GM18907 (cell line): ENCODE measurements around the gene ISCA2.
"Not testable (repeated sequence)": the region's sequence is repeated elsewhere in the genome, so short reads cannot be mapped to it uniquely, and the experiment has no call there.

ENCODE experiments used
- ATAC-seq: cut with Tn5 transposase; IDR thresholded peaks from one replicate; pipeline ENCODE4 v1.9.1; 2021; ENCODE audit warnings: mild to moderate bottlenecking, moderate library complexity; ENCODE audit not compliant: unreplicated experiment

ISCA2 gene, protein sequence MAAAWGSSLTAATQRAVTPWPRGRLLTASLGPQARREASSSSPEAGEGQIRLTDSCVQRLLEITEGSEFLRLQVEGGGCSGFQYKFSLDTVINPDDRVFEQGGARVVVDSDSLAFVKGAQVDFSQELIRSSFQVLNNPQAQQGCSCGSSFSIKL

DNA sequence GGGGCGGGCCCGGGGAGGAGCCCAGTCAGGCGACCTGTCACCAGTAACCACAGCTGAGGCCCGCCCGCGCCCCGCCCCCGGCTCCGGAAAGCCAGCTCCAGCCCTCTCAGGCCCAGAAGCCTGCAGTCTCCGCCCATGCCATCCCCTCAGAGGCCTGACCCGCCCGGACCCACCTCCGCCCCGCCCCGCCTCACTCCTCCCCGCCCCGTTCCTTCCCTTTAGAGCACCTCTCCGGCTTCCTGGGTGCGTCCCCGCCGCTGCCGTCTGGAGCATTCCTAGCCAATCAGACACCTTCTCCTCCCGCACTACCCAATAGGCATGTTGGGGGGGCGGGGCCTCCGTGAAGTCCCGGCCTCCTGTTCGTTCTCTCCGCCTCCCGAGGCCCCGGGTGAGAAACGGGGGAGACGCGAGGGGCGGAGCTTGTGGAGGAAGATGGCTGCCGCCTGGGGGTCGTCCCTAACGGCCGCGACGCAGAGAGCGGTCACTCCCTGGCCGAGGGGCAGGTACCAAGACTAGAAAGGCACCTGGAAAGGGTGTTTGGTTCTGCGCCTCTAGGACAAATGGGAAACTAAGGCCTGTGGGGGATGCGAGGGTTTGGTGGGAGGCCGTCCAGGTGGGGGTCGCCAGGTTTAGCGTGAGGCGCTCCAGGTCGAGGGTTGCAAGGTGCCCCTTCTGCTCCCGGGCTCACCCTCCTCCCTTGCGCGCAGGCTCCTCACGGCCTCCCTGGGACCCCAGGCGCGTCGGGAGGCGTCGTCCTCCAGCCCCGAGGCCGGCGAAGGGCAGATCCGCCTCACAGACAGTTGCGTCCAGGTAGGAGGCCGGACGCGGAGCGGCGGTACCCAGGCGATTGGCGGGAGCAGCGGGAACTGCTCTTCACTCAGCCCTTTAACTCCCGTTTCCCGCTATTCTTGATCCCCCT is at the start of gene ISCA2:
TSS of gene ISCA2 (plus strand) at position 423 of the 919 bp plus-strand sequence. CDS start at position 433, 10 bp downstream.
- peak; percentile 86 for ATAC-seq

DNA sequence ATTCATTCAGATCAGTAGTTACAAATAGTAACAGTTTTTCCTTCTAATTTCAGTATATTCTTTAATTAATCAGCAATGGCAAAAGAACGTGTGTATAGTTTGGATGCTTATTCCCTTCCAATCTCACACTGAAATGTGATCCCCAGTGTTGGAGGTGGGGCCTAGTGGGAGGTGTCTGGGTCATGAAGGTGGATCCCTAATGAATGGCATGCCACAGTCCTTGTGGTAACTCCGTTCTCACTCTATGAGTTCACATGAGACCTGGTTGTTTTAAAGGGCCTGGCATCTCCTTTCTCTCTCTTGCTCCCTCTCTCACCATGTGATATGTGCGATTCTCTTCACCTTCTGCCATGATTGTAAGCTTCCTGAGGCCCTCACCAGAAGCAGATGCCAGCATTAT is 48.7 kb upstream of the ISCA2 start:
- no peak for ATAC-seq

DNA sequence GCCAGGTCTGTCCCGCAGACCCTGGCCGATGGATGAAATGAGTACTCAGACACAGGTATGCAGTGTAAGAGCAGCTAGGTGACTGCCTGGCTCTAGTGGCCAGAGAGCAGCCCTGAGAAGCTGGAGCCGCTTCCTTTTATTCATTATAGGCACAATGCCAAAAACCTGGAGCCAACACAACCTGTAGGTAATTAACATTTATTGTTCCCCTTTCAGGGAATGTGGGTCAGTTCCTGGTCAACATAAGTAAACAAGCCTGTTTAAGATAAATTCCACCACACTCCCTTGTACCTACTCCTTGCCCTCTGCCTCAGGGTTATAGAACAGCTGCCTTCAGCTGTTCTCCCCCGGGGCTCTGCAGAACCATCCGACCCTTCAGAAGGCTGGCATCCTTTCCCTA is 39.2 kb upstream of the ISCA2 start:
- ATAC-seq, result not testable (repeated sequence)

DNA sequence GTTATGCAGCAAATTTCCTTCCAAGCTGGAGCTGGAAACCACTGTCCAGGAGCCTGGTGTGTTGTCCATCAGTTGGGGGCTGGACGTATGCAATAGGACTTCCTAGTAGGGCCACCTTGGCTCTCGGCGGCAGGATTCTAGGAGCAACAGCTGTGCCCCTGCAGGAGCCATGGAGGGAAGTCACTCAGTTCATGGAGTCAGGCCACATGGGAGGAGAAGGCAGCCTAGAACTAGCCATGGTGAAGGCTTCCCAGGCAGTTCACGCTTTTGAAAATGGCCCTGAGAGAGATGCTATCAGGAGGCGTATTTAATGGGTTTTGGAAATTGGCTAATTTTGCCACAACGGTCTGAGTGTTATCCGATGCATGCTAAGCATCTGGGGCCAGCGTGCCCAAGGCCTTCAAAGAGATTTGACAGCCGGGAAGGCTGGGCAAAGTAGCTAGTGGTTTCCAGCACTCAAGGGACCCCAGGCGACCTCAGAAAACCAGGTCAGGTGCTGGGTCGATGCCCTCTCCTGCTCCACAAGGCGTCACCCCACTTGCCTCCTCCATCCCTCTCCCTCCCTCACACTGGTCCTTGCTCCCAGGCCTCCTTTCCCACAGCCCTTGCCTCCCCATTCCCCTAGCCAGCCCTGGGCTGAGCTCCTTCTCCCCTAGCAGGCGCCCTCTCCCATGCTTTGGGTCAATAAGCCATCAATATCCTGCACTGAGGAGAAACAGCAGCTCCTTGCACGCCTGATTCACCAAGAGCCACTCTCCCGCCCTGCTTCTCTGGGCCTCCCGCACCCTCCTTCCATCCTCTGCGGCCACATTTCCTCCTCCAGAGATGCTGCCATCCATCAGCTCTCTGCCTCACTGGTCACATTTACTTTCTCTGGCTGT is 36.6 kb upstream of the ISCA2 start:
- no peak for ATAC-seq

DNA sequence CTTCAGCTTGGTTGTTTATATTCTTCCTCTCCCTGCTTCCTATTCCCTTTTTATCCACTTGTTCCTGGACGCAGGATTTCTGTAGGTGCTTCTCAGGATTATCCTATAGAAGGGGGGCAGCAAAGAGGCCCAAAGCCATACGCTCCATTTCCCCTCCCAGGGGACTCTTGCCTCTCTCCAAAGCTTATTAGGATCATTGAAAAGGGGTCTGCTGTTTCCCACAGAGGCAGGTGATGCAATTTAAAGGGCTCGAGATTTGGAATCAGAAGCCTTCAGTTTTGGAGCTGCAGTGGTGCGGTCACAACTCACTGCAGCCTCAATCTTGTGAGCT is 36.0 kb upstream of the ISCA2 start:
- no peak for ATAC-seq

DNA sequence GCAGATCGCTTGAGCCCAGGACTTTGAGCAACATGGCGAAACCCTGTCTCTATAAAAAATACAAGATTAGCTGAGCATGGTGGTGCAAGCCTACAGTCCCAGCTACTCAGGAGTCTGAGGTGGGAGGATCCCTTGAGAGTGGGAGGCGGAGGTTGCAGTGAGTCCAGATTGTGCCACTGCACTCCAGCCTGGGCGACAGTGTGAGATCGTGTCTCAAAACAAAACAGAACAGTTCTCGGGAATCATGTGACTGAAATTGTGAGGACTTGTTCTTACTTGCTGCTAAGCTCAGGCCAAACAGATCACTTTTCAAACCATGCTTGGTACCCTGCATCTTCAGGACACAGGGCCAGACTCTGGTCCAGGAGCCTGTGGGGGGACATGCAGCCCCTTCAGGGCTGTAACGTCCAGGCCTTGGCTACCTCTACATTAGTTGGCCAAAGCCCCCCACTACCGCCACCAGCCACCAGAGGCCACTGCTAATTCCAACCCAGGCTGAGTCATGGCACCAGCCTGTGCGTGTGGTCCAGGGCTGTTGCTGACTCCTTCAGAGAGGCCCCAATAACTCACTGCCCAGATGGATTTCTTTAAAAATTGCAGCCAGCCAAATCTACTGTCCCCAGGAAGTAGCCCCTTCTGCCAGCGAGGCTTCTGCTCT is 34.1 kb upstream of the ISCA2 start:
- no peak for ATAC-seq

DNA sequence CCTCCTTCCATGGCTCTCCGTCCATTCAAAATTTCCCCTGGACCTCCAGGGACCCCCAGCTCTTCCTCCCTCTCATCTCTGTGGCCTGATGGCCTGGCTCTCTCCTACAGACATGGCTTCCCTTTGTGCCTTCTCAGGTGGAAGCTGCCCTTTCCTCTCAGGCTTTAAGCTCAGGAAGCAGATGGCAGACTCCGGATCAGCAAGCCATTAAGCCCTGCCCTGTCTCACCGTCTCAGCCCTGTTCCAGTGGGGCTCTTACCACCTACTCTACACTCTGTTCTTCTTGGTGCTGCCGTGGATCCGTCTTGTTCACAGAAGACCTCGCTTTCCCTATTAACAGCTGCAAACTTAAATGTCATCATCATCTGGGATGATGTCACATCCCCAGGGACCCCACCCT is 33.6 kb upstream of the ISCA2 start:
- no peak for ATAC-seq

DNA sequence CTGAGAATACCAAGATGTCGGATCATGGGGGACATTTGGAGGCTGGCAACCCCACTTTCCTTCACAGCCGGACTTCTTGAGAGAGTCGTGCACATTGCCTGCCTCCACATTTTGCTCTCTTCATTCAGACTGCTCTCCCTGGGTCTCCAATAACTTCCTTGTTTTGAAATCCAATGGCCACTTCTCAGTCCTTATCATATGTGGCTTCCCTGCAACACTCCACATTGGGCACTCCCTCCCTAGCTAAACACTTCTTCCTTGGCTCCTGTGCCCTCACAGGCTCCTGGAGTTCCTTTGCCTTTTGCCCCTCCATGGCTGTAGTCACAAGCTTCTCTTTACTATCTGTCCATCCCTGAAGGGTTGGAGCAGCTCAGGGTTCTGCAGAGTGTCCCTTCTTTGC is 30.6 kb upstream of the ISCA2 start:
- ATAC-seq, result no peak

DNA sequence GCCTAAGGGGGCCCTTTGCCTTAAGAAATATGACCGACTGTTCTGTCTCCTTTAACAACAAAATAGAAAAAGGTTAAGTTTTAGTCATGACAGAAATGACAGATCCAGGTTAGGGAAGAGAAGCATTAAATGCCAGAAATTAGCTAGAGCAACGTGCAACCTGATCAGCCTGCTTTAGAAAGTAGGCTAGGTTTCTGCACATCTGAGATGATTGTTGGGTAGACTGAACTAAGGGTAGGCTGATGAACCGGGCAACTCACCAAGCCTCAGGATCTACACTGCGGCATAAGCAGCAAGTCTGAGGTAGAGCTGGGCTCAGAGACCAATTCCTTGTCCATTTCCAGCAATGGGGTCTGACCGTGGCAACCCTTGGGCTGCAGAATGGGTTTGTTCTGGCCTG is 29.9 kb upstream of the ISCA2 start:
- no peak for ATAC-seq

DNA sequence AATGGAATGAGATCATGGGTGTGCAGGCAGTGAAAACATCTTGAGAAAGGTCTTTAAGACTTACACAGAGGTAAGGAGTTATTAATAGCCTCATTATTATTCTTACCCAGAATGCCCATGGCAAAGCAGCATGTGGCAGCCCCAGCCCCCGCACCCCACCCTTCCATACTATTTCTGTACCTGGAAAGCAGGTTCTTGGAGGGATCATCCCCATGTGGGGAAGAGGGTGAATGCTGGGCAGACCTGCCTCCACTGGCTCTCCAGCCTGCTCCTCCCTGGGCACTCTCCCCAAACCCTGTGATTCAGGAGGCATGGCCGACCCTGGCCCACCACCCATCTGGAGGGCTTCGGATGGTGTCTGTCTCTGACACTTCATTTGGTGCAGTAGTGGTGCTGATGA is 28.8 kb upstream of the ISCA2 start:
- no peak for ATAC-seq

DNA sequence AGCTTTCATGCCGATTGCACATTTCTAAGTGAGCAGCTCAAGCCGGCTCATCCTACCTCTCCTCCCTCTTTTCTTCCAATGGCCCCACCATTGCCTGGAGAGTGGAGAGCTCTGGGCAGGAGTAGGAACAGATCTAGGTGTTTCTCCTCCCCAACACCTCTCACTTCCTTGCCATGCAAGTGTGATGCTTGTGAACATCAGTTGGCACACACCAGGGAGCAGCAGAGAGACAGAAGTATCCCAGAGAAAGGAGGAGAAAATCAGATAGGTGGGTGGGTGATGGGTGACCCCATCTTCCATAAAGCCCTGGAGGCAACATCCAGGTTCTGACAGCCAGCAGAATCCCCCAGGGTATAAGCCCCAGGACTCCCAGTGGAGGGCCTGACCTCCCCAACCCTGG is 28.2 kb upstream of the ISCA2 start:
- no peak for ATAC-seq

DNA sequence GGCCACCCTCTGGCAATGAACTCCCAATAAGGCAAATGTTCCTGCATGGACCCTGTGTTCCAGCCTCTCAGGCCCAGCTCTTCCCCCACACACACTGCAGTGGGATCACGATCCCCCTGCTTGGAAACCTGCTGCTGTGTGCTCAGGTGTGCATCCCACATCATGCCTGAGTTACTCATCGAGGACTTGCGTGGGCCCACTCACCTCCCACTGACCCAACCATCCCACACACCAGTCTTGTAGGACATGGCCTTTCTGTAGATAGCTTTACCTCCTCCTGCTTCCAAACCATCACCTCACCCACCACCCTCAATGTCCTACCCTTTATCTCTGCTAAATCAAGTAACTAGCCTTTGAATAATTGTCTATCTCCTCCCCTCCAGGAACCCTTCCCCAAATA is 25.1 kb upstream of the ISCA2 start:
- no peak for ATAC-seq

DNA sequence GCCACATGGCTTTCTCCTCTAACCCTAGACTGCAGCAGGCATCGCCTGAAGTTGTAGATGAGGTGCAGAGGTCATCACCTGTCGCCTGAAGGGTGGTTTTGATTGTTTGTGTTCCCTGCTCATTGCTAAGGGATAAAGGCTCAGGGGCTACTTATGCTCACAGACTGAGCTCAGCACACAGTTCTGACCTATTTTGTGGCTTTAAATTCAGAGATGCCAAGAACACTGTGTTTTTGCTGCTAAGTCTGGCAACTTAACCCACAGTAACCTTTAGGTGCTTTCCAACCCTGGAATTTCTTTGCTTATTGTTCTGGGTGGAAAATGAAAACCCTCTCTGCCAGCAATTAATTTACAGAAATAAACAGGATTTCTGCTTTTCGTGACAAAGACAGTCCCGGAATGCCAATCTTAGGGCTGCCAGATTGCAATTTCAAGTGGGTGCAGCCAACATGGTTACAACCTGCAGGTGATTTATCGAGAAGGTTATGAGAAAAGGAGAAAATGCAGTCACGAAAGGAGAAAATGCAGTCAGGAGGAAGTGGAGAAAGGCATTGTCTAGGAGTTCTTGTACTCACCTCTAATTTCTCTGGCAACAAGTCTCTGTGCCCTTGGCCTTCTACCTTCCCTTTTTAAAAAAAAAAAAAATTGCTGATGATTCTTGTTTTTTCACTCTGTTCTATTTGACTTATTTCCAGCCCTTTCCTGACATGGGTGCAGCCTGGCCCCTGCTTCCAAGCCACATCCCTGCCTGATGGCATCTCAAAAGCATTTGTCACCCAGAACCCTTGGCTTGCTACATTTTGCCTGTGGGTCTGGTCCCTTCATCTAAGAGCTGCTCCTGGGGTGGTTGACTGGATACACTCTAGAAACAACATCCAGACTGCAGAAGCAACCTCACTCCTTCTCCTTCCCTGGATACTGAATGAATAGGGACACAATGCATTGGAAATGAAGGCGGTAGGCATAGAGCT is 23.7 kb upstream of the ISCA2 start:
- ATAC-seq, result no peak

DNA sequence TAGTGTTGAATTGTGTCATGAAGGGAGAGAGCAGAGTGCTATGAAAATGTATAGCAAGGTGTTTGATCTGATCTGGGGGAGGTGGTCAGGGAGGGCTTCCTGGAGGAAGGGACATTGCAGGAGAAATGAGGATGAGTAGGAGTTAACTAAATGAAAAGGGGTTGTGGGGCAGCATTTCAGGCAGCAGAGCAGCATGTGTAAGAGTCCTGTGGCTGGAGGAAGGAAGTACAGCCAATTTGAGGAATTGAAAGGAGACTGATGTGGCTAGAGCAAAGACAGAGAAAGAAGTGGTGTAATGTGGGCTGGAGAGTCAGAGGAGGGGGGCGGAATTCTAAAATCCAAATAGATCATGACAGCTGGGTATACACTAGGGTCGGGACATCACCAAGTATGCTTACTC is 21.0 kb upstream of the ISCA2 start:
- ATAC-seq, result no peak

DNA sequence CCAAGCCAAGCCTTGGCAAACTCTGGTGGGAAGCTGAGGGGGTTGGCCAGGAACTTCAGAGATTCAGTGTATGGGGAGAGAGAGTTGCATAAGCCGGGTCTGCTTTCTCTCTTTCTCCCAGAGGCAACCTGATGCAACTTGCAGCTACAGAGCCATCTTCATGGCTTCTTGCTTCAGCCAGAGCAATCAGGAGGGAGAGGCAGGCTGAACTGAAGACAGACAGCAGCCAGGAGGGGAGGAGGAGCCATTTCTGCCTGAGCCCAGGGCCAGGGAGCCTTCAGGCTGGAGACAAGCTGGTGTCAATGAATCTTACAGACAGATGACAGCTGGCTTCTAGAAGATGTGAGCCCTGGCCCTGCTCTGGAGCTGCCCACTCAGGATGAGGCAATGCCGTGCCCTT is 19.2 kb upstream of the ISCA2 start:
- no peak for ATAC-seq

DNA sequence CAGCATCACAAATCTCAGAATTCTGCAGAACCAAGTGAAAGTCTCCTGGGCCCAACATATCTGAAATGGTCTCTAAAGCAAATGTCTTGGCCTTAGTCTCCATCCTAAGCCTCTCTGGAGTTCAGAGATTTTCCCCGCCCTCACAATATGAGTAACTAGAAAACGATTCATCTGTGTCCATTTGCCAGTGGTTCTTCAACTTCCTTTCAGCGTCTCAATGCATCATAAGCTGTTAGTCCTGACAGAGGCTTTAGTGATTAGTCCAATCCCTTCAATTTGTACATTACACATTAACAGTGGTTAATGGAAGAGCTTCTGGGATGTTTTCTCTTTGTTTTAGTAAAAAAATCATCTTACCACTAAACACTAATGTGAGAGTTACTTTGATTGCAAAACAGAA is 17.9 kb upstream of the ISCA2 start:
- no peak for ATAC-seq

DNA sequence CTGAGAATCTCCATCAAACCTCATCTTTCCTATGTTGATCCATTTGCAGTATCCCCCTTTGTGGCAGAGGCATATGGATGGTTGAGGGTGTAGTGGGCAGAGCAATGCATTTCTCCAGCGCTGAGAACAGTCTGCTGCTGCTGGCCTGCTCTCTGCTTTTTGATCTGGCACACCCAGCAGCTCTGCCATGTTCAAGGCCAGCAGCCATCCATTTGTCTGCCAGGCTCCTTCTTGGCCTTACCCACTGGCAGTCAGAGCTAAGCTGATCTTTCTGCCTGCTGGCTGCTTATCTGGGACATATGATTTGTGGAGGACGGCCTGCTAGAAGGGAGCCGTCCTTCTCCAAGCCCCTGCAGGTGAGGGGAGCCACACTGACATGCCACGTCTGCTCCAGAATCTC is 17.5 kb upstream of the ISCA2 start:
- ATAC-seq, result no peak

DNA sequence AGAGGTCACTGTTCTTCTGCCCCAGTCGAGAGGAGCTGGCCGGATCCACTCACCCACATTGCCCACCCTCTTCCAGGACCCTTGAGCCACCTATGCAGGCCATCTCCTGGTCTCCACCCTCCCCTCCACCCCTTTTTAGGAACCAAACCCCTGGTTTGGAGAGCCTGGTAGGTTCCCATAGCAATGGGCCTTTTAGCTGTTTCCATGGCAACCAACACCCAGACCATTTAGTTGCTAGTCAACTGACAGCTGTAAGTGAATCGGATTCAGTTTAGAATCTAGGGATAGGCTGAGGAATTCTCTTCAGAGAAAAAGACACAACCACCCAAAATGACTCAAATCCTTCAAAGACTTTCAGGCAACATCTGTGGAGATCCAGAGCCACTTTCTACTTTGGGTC is 17.0 kb upstream of the ISCA2 start:
- no peak for ATAC-seq

DNA sequence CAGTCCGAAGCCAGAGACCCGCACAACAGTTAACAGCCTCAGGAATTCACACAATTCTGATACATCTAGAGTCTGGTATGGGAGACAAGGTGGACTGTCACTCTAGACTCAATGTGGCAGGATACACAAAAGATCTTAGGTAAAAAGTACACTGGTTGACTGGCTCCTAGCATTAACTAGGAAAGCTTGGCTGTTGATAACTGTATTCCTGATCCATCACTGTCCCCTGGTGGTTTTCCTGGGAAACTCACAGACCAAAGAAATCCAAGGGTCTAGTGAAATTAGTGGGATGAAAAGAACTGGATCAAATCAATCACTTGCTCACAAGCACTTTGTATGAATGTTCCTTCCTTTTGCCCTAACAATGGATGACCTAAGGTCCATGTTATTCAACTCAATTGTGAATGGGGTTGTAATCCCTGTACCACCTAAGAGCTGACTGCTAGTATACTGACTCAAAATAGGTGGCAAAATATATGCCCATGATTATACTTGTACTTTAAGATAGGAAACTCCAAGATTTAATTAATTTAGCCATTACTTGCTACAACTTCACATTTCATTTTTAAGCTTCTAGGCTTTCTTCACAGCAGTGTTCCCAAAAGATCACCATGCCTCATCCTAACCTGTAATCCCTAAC is 14.4 kb upstream of the ISCA2 start:
- ATAC-seq, result no peak

DNA sequence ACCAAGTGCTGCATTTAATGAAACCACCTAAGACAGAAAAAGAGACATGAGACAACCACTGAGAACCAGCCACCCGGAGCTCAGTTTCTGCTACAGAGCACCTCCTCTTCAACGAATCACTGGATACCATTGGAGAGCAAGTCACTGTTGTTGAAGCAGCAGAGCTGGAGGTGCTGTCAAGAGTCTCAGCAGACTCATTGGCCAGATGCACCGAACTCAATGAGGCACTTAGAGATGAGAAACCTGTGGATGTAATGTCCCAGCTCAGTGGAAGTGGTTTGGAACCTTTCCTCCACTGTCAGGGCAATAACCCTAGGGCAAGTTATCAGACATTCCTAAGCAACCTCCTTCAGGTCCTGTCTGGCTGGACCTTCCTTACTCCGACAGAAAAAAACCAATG is 13.5 kb upstream of the ISCA2 start:
- ATAC-seq, result no peak
